GM19193 (cell line): ENCODE measurements around the gene GARS1.

Source experiments
- POLR2A ChIP-seq: IDR thresholded peaks from 4 replicates; pipeline ENCODE4 v1.6.1; 2011; ENCODE audit not compliant: insufficient read depth, insufficient read length; ENCODE audit errors: extremely low read depth

Gene GARS1

DNA sequence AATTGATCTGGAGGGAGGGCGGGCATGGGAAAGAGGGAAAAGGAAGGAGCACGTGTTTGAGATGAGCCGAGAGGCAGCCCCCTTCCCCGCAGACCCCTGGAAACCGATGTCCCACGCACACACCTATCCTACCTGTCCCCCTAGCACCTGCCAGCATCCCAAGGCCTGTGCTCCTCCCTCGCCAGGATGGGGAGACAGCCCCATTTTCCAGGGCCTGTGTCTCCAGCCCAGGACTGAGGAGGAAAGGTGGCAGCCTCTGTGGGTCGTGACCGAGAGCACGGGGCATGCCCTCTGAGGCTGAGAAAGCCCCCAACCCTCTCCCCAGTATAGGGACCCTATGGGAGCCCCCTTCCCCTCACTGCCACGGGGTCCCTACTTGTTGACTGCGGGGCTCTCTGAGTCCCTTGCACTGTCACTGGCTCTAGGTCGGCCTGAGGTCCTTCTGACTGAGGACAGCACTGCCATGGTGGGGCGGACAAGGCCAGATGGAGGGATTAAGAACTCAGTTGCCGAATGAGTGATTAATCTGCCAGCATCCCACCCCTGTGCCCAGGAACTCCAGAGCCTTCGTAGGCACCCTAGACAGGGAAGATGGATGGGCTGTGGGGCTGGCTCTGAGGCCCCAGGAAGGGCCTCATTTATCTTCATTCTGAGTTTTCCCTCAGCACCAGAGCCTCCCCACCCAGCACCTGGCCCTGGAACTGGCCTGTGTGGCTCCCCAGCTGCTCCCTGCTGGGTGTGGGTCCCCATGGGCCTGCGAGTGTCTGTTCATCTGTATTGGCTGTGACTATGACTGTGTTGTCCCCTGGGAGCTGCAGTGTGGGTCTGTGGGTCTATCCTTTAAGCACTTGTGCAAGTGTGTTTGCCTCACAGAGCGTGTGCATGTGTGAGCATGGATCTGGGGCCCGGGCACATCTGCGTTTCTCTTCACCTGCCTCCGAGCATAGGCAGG lies 61.6 kb downstream of the GARS1 start:
- TF ChIP-seq POLR2A = no peak

DNA sequence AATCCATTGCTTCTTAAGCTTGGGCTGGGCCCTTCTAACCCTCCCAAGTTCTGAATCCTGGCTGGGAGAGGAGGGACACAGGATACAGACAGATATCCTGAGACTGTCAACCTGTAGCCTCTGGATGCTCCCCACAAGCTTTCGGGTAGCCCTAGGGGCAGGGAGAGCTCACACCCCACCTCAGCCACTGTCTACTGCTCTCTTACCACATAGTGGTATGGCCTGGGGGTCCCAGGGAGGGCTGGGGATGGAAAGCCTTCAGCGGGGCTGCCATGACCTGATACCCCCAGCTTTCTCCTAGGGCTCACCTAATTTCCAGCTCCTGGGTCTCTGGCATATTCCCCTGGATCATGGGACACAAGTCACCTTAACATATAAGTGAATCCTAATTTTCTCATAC lies 62.5 kb downstream of the GARS1 start:
- TF ChIP-seq POLR2A = no peak

DNA sequence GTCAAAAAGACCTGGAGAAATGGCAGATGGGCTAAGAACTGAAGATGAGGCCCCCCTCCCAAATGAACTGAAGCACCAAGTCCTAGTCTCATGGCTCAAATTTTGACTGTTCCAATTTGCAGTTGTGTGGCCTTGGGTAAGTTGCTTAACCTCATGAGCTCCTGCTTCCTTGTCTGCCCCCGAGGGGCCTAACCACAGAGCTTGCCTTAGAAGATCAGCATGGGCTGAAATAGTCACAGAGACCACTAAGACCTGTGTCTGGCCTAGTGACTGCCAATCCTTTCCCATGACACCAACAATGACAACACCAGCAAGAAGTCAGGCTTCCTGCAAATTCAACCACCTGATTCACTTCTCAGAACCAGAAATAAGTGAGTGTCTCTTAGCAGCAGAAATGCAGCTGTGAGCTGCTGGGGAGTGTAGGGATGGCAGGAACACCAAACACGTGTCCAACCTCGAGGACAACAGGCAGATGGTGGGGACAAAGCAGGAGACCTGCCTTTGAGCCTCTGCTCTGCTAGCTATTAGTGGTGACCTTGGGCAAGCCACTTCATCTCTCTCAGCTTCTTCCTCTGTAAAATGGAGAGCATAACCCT lies 63.9 kb downstream of the GARS1 start:
- TF ChIP-seq POLR2A = no peak

DNA sequence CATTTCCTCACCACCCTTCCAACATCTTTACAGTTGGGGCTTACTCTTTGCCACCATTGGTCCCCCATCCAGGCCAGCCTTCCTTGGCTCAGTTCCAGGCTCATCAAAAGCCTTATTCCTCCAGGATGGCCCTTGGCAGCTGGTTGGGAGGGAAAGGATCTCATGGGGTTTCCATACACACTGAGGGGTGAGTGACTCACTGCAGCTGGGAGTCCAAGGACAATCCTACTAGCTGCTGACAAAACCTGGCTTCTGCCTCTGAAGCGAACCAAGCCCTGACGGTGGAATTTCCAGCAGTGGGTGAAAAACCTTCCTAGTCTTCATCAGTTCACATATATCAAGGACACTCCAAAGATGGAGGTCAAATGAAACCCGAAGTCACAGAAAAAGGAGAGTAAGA lies 64.6 kb downstream of the GARS1 start:
- TF ChIP-seq POLR2A = no peak

DNA sequence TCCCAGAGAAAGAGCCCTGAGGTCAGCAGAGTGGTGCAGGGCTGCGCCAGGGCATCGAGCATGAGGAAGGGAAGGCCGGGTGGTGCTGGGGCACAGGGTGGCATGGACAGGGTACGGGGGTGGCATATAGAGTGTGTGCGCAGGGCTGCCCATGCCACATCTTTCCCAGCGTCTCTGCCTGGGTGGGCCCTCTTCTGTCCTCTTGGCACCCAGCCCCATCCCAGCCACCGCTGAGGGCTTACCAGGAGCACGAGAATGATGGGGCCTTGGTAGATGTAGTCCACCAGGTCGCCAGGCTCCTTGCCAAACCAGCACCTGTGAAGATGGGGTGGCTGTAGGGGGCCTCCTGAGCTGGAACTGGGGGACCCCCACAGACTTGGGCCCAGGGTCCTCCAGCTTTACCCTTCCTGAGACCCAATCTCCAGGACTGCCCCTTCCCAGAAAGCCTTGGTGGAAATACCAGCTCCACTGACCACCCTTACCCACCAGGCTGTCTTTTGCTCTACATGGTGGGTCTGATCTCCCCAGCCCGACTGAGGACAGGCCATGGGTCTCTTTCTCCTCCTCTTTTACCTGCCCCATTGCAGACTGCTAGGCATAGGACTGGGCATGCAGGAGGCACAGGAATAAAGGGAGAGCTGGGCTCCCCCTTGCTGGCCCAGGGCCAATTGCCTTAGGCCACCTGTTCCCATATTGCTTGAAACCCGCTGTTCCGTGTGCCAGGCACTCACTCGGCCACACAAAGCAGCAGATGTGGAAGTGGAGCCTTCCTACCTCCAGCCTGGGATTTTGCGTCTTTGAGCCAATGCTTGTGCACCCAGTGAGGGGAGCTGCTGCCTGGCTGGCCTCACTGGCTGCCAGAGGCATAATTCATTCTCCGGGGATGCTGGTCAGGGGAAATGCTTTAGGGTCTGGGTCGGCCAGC lies 65.9 kb downstream of the GARS1 start:
- no peak for TF ChIP-seq POLR2A

DNA sequence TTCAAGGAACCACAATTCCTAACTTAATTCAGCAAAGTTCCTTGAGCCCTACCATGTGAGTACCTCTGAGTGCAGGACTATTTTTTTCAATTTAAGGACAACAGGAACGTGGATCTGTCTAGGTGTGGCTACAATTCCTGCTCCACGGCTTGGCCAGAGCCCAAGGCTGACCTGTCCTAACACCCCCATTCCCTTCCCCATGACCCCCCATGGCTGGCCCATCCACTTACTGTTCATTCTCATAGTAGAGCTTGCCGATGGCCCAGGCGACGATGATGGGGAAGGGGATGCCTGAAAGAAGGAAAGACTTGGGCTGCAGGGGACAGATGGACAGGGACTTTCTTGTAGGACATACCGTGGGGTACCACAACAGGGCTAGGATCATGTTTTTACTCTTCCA lies 67.2 kb downstream of the GARS1 start:
- no peak for TF ChIP-seq POLR2A

DNA sequence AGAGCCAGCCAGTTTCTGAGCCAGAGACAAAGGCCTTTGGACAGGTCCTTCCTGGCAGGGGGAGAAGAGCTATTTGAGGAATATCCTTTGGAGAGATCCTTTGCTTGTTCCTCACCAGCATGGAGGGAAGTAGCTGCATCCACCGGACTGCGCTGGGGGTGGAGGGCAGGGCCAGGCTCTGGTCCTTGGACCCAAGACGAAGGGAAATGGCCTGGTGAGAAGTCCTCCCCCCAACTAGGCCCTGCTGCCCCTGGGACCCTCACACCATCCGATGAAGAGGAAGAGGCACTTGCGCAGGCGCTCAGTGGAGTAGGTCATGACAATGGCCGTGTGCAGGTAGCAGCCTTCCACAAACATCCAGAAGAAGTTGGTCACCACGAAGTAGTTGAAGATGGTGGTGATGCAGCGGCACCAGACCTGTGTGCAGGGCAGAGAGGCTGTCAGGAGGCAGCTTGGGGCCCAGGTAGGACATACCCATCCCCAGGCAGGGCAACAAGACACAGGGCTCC lies 67.8 kb downstream of the GARS1 start:
- no peak for TF ChIP-seq POLR2A

DNA sequence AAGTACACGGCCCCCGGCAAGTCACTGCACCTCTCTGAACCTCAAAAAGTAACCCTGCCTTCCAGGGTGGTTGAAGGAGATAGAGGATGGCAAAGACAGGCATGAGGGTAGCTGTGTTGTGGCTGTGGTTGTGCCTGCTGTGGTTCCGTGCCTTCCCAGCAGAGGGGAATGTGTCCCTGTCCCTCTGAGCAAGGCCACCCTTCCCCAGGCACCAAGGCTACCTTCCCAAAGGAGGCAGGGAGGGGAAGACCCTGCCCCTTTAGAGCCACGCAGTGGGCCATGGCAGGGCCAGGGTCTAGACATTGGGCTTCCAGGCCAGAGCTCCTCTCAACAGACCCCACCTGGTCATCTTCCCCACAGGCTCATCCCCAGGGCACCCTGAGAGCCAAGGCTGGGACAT lies 68.7 kb downstream of the GARS1 start:
- no peak for TF ChIP-seq POLR2A

DNA sequence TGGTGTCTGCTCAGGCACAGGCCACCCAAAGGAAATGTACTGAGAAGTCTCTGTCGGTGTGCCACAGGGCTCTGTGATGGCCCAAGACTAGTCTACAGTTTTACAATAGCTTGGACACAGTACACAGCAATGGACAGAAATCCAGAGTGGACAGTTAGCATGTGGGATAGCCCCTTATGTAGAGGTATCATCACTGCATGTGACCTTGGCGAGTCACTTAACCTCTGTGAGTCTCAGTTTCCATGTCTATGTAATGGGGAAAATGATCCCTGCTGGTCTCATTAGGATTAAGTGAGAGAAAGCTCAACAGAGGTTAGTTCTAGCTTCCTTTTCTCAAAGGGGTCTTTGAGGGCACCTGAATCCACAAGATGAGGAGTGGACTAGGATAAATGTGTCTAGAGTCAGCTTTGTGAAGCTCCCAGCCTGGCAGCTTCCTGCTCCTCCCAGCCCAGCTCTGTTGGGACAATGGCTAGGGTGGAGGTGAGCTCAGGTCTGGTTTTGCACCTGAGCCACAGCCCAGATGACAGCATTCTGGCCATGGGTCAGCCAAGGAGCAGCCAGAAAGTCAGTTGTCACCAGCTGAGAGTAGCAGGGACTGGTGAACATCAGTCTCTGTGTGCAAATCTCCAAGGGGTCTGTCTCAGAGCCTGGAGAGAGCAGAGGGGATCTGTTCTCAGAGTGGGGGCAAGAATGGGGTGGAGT lies 69.7 kb downstream of the GARS1 start:
- TF ChIP-seq POLR2A = no peak

DNA sequence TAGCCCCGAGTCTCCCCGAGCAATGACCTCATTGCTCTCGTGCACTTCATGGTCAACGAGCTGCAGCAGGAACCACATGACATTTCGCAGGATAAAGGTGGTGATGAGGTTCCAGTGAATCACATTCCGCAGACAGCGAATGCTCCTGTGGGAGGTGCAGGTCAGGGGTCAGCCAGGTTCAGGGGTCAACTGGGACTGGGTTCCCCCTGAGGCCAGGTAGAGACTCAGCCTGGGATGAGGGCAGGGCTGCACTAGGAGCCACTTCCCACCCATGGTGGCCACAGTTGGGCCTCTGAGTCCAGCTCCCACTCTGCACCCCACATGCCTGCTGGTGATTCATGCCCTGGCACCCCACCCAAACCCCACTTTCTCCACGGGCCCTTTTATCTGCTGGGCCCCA lies 70.4 kb downstream of the GARS1 start:
- TF ChIP-seq POLR2A = no peak

DNA sequence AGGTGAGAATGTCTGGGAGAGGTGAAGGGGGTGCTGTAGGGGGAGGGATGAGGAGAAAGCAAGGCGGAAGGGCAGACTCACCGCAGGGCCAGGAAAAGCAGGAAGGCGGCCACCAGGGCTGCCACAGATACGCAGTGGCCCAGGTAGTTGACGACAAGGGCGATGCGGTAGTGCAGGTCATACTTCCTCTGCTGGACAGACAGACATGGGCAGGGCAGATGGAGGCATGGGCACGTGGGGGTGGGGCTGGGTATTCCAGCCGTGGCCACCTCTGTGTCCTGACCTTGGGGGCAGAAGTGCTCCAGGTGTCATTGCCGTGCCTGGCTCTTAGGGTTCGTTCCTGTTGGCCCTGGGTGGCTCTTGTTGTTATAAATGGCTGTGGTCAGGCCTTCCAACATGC lies 70.8 kb downstream of the GARS1 start:
- TF ChIP-seq POLR2A = no peak

DNA sequence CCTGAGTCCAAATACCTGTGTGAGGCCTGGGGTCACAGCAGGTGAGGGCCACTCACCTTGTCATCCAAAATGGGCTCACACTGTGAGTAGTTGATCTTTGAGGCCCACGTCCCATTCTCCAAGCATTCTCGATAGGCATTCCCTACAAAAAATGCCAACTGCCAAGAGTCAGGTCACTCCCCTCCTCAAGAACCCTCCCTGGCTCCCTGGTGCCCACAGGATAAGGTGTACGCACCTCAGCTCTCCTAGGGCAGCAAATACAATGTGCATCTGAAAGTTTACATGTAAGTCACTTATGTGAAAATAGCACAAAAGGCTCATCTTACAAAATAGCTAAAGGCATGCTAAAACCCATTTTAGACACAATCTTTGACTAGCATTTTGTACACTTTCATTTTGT lies 72.5 kb downstream of the GARS1 start:
- no peak for TF ChIP-seq POLR2A

DNA sequence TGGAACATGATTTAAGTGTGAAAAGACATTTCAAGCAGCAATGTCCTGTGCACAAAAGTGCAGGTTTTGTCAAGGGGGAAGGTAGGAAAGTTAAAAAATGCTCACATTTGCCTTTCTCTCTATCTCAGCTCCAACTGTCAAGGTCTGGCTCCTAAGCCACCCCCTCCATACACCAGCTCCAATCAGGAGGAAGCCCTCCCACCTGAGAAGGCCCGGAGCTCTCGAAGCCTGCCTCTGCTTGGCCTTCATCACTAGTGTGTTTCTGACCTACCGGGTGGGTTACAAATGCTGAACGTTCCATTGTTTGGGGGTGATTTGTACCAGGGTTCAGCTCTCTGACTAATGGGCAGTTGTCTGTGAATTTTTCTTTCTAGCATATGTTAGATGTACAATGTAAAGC lies 73.4 kb downstream of the GARS1 start:
- TF ChIP-seq POLR2A = no peak

DNA sequence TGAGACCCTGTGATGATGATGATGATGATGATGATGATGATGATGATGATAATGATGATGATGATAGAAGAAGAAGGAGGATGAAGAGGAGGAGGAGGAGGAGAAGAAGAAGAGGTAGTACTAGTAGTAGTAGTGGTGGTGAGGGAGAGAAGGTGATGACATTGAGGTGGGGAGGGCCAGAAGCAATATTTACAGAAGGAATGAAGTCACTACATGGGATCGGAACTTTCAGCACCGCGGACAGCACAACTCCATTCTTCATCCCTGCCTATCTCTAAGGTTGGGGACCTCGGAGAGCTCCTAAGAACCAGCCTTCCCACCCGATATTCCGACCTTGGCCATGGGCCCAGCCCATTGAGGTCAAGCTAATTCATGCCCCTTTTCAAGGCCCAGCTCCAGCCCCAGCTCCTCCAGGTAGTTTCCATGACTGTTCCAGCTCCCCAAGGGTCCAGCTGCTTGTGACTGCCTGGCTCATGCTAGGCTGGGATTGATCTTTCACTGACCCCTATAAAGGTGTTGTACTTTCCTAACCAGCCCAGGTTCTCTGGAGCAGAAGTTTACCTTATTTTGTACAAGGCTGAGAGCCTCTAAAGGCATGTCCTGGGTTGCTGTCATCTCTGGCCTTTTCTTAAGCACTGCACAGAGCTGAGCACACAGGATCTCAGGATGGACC lies 77.3 kb downstream of the GARS1 start:
- no peak for TF ChIP-seq POLR2A
